NCI-H2196 treated with DMSO at 0.1 percent for 48 hours (cell line): ENCODE data around the gene UBASH3B.
"Not testable (repeated sequence)": the region's sequence is repeated elsewhere in the genome, so short reads cannot be mapped to it uniquely, and the experiment has no call there.

Source experiments
- DNase-seq: peaks from one replicate; lab custom pipeline; 2025; ENCODE audit not compliant: unreplicated experiment; lab: John Stamatoyannopoulos, UW

Gene UBASH3B

DNA sequence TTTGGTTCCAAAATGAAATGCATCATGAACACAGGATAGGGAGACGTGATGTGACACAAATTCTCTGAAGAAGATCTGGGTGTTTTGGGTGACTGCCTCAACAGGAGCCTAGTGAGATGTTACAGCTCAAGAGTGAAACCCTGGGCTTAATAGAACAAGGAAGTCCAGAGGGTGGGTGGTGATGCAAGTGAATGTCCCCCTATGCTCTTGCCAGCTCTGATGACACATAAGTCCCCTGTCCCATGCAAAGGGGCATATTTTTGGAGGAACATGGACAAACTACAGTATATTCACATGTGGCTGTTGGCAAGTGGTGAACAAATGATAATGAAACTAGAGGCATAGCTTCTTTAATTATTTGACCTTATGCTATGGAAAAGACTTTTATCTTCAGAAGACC, 191.9 kb downstream of the UBASH3B start:
- DNase-seq = no peak

- no peak for DNase-seq
Observed at GRCh38 chr11:122848186-122848585, 192.7 kb downstream of the UBASH3B start.

DNA sequence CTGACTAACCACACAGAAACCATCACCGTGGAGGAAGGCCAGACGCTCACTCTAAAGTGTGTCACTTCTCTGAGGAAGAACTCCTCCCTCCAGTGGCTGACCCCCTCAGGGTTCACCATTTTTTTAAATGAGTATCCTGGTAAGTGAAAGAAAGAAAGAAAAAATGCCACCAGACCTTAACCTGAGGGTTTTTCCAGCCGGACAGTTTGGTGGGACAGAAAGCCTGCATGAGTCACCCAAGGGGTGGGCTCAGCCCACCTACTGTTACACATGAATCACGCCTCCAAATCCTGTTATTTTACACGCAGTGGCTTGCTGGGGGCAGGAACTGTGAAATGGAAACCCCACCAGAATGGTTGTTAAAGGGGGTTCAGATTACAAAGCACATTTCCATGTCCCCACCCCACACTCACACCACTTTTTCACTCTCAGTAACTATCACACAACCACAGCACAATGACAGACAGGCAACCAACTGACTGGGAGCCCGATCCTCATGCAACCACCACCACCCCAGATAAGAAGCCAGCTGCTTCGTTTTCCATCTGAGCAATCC, 194.6 kb downstream of the UBASH3B start:
- DNase-seq = no peak

DNA sequence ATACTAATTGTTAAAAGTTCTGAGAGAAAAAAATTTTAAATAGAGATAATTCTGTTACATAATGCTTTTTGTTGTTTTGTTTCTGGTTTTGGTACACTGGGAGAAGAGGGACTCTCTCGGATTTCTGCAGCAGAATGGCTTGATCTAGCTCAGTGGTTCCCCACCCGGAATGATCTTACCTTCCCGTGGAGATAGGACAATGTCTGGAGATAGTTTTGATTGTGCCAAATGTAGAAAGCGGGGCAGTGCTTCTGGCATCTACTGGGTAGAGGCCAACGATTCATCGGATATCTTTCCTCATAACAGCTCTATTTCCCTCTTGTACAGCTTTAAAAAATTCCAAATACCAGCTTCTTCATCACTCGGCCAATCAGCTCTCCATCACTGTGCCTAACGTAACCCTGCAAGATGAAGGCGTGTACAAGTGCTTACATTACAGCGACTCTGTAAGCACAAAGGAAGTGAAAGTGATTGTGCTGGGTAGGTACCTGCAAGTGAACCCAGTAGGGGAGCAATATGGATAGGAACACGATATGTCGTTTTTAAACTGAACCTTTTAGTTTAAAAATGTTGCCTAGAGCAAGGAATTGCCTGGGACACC, 195.9 kb downstream of the UBASH3B start:
- DNase-seq = no peak

GRCh38 chr11:122852074-122852795, 196.7 kb downstream of the UBASH3B start:
- no peak for DNase-seq

DNA sequence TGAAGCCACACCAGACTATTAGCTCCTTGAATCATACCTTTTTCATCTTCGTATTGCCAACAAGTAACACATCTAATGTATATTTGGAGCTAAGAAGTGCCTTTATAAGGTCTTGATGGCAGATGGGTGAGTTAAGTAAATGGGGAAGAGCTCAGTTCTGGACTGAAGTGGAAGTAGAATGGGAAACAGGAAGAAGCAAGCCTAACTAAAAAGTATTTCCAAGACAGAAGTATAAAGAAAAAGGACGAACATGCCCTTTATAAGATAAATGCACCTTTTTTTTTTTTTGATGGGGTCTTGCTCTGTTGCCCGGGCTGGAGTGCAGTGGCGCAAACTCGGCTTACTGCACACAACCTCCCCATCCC, 197.3 kb downstream of the UBASH3B start:
- DNase-seq = no peak

GRCh38 chr11:122853261-122853660, 197.7 kb downstream of the UBASH3B start:
- DNase-seq = no peak

- DNase-seq = peak; percentile 81
Observed at GRCh38 chr11:122853971-122854446, 198.5 kb downstream of the UBASH3B start.

DNA sequence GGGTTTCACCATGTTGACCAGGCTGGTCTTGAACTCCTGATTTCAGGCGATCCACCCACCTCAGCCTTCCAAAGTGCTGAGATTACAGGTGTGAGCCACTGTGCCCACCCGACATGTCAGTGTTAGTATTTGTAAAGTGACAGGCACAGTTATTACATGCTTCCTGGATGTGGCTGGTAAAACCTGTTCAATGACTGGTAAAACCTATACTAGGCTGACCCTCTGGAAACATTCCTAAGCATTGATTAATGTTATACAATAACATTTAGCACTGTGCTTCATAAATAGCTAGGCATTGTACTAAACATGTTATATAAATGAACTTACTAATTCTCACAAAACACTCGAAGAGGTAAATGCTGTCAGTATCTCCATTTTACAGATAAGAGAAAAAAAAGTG, 206.1 kb downstream of the UBASH3B start:
- DNase-seq = no peak

DNA sequence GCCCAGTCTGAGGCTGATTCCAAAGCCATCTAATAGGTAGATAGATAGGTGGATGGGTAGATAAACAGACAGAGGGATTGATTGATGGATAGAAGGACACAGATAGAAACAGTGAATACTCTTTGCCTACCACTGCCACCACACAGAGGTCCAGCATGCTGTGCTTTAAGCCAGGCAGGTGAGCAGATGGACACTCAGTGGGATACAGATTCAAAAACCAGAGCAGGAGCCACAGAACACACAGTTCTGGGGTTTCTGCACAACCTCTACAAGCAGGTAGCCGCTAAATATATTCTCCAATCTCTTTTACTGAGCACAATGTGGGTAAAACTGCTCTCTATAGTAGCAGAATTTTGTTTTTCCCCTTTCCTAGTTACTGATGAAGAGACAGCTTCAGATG, 206.6 kb downstream of the UBASH3B start:
- no peak for DNase-seq

DNA sequence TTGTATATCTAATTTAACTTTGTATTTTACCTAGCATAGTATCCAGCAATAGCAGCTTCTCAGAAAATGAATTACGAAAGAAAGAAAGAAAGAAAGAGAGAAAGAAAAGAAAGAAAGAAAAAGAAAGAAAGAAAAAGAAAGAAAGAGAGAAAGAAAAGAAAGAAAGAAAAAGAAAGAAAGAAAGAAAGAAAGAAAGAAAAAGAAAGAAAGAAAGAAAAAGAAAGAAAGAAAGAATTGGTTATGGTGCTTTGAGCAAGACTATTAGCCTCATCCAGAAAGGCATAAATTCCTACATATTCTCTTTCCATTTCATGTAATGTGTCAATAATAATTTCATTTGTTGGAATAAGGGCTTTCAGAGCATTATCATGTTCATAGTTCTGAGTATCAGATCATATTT, 207.6 kb downstream of the UBASH3B start:
- DNase-seq = not testable (repeated sequence)

GRCh38 chr11:122863704-122864326, 208.3 kb downstream of the UBASH3B start:
- peak; percentile 15 for DNase-seq
